ENCODE data around the gene PTGFR.
A peak's percentile ranks its signal among the peaks of the same experiment; 100 is the strongest.

Gene PTGFR

GRCh38 chr1:78471890-78472620 lies 18.7 kb upstream of the PTGFR start:
- peak overlapping the region; percentile 23 for H3K27ac ChIP-seq
- TF ChIP-seq, protein P1, sequence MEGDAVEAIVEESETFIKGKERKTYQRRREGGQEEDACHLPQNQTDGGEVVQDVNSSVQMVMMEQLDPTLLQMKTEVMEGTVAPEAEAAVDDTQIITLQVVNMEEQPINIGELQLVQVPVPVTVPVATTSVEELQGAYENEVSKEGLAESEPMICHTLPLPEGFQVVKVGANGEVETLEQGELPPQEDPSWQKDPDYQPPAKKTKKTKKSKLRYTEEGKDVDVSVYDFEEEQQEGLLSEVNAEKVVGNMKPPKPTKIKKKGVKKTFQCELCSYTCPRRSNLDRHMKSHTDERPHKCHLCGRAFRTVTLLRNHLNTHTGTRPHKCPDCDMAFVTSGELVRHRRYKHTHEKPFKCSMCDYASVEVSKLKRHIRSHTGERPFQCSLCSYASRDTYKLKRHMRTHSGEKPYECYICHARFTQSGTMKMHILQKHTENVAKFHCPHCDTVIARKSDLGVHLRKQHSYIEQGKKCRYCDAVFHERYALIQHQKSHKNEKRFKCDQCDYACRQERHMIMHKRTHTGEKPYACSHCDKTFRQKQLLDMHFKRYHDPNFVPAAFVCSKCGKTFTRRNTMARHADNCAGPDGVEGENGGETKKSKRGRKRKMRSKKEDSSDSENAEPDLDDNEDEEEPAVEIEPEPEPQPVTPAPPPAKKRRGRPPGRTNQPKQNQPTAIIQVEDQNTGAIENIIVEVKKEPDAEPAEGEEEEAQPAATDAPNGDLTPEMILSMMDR (conservative IDR thresholded peaks at IDR 0.05): no peak

GRCh38 chr1:78472851-78473496 lies 17.8 kb upstream of the PTGFR start:
- peak overlapping the region; percentile 23 for H3K27ac ChIP-seq
- TF ChIP-seq, protein P1 (conservative IDR thresholded peaks at IDR 0.05): no peak

DNA sequence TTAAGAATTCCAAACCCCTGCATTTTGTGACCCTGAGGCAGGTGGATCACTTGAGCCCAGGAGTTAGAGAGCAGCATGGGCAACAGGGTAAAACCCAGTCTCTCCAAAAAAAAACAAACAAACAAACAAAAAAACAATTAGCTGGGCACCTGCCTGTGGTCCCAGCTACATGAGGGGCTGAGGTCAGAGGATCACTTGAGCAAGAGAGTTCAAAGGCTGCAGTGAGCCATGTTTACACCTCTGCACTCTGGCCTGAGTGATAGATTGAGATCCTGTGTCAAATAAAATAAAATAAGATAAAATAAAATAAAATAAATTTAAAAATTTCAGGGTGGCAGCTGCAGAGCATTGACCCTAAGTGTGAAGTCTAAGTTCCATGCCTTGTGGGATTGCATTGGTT lies 16.7 kb upstream of the PTGFR start:
- no peak overlapping the region; the same call in 1 of the 2 replicates for H3K27ac ChIP-seq
- TF ChIP-seq, protein P1 (conservative IDR thresholded peaks at IDR 0.05): no peak

DNA sequence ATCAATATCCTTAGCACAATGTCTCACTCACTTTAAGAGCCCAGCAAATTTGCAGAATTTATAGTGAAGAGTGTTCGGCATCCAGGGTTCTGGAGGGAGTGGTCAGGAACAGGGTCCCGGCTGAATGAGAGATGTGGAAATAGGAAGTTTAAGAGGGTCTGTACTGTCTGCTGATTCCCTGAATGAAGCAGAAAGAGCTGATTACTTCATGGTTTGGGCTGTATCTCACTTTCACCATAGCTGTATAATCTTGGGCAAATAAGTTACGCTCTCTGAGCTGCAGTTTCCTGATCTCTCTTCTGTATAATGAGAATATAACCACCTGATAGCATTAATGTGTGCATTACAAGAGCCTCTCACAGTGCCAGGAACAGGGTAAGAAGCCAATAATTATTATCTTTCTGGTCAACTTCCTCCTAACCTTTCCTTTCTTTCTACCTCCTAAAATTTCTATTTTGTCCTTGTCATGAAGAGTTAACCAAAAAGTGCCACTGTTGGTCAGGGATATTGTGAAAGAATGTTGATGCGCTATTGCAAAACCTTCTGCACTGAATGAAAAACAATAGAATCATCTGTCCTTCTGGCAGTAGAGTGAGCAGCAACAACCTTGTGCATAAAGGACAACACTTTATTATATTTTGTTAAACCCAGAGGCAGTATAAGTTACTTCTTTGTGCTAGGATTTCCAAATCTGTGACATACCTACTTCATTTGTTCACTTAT lies 14.7 kb upstream of the PTGFR start:
- TF ChIP-seq, protein P1 (conservative IDR thresholded peaks at IDR 0.05): no peak
- no peak overlapping the region for H3K27ac ChIP-seq

GRCh38 chr1:78483903-78484302 lies 6.9 kb upstream of the PTGFR start:
- TF ChIP-seq, protein P1 (conservative IDR thresholded peaks at IDR 0.05): no peak
- H3K27ac ChIP-seq: no peak overlapping the region

DNA sequence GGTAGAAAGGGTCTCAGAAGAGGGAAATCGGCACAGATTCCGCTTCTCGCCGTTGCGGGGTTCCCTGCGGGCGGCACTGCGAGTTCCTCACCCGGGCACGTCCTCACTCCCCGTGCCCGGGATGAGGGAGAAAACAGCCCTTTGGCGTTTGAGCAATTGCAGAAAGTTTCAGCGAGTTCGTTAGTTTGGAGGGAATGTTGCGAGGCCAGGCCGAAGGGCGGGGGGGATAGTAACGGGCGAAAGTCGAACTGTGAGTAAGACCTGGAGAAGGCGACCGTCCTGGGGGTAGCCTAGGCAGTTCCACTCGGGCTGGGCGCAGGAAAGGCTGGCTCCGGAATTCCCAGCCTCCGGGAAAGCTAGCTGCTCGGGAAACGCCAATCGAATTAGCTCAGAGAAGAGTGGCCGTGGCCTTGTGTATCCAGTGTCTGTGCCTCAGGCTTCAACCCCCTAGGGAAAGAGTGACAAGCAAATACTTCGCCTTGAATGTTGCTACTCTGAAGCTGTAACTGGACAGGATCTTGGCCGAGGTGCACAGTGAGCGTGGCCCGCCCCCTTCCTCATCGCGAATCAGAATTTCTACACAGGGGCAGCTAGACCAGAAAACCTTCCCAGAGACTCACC lies 787 bp downstream of the PTGFR start:
- peak overlapping the region; percentile 85 for H3K27ac ChIP-seq
- TF ChIP-seq, protein P1 (conservative IDR thresholded peaks at IDR 0.05): no peak
